ENCODE measurements around the gene CAPZB. TPM values are rescaled to one million over a fixed set of nuclear protein-coding genes. Genes with fewer than 3 reads are reported as not detected.

Gene CAPZB
- total RNA-seq, 1 donor: 183 TPM

DNA sequence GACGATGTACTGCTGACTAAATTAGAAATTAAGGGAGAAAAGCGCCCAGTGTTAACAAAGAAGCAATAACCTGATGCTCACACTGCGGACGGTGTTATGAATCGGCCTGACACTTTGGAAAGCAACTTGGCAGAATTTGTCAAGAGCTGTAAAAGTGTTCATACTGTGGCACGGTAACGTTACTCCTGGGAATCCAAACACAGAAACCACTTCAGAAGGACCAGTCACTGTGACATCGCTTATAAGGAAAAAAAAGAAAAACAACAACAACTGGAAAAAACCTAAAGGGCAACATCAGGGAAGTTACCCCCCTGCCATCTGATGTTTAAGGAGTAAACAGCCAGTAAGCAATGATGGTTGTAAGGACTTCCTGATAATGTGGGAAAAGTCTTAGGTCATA lies 27.7 kb downstream of the CAPZB start:
- TF ChIP-seq, protein P1, sequence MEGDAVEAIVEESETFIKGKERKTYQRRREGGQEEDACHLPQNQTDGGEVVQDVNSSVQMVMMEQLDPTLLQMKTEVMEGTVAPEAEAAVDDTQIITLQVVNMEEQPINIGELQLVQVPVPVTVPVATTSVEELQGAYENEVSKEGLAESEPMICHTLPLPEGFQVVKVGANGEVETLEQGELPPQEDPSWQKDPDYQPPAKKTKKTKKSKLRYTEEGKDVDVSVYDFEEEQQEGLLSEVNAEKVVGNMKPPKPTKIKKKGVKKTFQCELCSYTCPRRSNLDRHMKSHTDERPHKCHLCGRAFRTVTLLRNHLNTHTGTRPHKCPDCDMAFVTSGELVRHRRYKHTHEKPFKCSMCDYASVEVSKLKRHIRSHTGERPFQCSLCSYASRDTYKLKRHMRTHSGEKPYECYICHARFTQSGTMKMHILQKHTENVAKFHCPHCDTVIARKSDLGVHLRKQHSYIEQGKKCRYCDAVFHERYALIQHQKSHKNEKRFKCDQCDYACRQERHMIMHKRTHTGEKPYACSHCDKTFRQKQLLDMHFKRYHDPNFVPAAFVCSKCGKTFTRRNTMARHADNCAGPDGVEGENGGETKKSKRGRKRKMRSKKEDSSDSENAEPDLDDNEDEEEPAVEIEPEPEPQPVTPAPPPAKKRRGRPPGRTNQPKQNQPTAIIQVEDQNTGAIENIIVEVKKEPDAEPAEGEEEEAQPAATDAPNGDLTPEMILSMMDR (IDR thresholded peaks at IDR 0.05; ENCODE audit: insufficient read depth, low read depth, low read length): no peak

DNA sequence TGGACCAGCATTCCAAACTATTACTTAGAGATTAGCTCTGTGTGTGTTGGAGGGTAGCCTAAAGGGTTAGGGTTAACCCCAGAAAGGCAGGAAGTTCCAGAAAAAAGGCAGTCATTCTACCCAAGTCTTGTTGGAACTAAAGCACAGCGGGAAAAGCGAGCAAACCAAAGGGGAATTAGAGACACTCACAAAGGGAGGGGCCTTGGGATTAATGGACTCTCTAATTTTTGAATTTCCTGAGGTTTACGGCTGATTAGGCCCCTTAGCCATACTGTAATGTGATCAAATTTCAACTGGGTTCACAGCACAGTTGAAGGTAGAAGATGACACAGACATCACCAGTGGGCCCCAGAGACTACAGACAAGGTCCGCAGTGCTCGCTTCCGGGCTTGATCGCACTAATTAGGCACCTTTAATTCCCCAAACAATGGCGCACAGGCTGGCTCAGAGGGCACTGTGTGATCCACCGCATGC lies 28.3 kb downstream of the CAPZB start:
- no peak for DNase-seq (ENCODE audit: low read depth)
- no peak overlapping the region for H3K4me3 ChIP-seq (ENCODE audit: low read depth, low read length)
- TF ChIP-seq, protein P1 (IDR thresholded peaks at IDR 0.05; ENCODE audit: insufficient read depth, low read depth, low read length): no peak

More for the DNA sequence above, 27.7 kb downstream of the CAPZB start:
- DNase-seq (ENCODE audit: low read depth): no peak
- no peak overlapping the region for H3K4me3 ChIP-seq (ENCODE audit: low read depth, low read length)

DNA sequence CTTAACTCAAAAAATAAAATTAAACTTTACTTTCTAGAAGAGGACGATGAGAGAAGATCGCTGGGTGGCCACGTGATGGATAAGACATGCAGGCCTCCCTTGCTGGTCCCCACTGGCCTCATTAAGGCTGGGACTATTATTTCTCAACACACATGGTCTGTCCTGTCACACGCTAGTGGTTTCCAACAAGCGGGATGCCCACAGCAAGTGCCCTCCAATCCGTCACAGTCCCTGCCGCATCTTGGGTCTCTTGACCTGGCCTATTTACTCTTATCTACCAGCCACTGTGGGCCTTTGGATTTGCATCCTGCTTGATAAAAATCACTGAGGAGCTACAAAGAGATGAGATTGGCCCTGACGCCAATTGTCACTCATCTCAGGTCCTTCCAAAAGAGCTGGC lies 30.0 kb downstream of the CAPZB start:
- TF ChIP-seq, protein P1 (IDR thresholded peaks at IDR 0.05; ENCODE audit: insufficient read depth, low read depth, low read length): no peak
- DNase-seq (ENCODE audit: low read depth): no peak
- no peak overlapping the region for H3K4me3 ChIP-seq (ENCODE audit: low read depth, low read length)

DNA sequence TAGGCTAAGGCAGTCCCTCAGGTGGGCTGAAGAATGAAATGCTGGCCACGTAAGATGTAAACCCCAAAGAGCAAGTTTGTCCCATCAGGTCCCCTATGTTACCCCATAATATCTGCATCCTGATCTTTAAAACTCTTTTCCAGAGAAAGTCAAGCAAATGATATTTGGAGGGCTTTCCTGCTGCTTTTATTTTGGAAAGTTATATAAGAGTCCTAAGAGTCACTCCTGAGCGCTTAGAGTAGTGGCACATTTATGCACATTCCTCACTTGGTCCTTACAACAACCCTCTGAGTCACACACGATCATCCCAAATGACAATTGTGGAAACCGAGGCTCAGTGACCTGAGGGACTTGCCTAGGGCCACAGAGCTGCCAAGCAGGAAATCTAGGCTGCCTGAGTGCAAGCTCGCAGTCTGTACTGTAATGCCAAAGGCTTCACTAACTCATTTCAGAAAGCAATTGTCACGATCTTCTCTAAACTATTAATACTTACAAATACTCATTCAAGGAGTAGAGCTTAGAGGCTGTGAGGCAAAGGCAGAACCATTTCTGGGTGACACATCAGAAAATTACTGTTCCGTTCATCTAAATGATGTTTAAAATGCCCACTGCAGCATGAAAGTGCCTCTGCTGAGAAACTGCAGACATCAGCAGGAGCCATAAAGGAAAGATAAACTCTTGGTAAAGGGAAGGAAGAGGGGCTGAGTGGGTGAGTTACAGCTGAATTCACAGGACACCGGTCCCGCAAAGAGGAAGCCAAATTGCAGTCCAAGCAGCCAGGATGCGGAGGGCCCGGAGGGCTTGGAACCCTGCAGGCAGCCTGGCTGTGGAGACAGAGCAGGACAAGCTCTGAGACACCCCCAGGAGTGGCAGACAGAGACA lies 30.8 kb downstream of the CAPZB start:
- no peak for DNase-seq (ENCODE audit: low read depth)
- H3K4me3 ChIP-seq (ENCODE audit: low read depth, low read length): no peak overlapping the region
- TF ChIP-seq, protein P1 (IDR thresholded peaks at IDR 0.05; ENCODE audit: insufficient read depth, low read depth, low read length): no peak

DNA sequence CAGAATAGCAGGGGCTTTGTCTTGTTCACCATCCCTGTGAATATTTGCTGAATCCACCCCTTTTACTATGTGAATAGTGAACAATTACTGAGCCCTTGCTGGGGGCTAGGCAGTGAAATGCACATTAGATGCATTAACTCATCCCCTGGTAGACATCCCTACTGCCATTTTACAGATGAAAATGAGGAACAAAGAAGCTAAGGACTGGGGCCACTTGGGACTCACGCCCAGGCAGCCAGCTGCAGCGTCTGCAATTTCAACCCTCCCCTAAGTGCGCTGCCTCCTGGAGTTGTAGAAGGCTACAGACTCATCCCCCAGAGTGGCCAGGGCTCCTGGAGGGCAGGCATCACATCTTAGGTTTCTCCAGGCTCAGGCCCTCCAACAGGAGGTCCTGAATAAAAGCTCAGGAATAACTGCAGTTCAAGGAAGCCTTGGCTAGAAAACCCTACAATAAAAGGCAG lies 31.6 kb downstream of the CAPZB start:
- H3K4me3 ChIP-seq (ENCODE audit: low read depth, low read length): no peak overlapping the region
- DNase-seq (ENCODE audit: low read depth): no peak
- TF ChIP-seq, protein P1 (IDR thresholded peaks at IDR 0.05; ENCODE audit: insufficient read depth, low read depth, low read length): no peak

DNA sequence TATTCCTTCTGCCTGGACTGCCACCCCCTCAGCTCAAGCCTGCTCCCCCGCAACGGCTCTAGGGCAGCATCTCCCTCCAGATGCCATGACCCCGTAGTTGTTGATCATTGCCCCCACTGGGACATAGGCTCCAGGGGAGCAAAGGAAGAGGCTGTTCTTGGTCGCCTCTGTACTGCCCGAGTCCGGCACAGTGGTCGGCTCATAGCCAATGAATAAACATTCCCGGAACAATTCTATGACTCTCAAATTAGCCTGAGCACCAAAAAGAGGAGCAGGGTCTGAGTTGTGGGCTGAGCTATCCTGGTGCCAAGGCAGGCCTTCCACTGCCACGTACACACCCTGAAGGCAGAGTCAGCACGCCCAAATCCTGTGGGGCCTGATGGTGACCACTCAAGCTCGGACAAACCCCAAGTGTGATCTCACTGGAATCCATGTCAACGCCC lies 33.1 kb downstream of the CAPZB start:
- H3K4me3 ChIP-seq (ENCODE audit: low read depth, low read length): no peak overlapping the region
- TF ChIP-seq, protein P1 (IDR thresholded peaks at IDR 0.05; ENCODE audit: insufficient read depth, low read depth, low read length): no peak
- no peak for DNase-seq (ENCODE audit: low read depth)
